Omental fat pad (tissue), 4 donors: ENCODE measurements around the gene UBE3B. TPM values are rescaled to one million over a fixed set of nuclear protein-coding genes. Genes with fewer than 3 reads are reported as not detected.

ENCODE experiments used
- ATAC-seq: fragments of 150-250 bp; one replicate; pipeline ENCODE4 v1.9.1; 2016; ENCODE audit warnings: mild to moderate bottlenecking, moderate library complexity; ENCODE audit not compliant: low FRiP score
- DNase-seq: peaks from one replicate; pipeline ENCODE4 v3.0.0-alpha.2; 2019; ENCODE audit warnings: low spot score
- total RNA-seq, 4 donors: library from RNA; depleted of rRNA; stranded (reverse); fragments of >200 nt; gene quantifications; one replicate each; pipeline ENCODE4 v1.1.0, GENCODE V29; 2016
- TF ChIP-seq, protein P1 (sequence below), 3 donors: fragments of 450-650 bp; IDR thresholded peaks; one replicate each; pipeline ENCODE4 v1.5.1; 2016 to 2017; ENCODE audit warnings: antibody characterized with exemption in 3 of 3, mild to moderate bottlenecking in 3 of 3, moderate library complexity in 2 of 3

The UBE3B gene
- total RNA-seq, 4 donors from 2014 or later, result 36.6 to 82.4 (median 40.1) TPM

DNA sequence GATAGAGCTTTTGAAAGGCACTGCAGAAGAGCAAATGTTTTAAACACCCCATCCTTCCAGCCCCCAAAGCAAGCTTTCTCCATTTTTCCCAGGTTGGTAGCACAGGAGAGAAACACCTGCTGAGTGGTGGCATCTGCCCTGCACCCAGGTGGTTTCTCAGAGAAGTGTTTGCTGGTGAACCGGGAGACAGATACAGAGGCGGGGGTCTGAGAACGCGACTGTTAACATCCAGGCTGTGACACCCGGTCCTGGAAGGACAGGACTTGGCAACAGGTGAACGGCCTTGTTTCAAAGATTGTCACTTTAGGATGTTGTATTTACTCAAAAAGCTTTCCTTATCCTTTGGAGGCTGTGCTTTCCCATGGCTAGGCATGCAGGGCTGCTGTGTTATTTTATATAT, 77.3 kb downstream of the UBE3B start:
- ATAC-seq, result no peak
- no peak for DNase-seq
- TF ChIP-seq, protein P1, sequence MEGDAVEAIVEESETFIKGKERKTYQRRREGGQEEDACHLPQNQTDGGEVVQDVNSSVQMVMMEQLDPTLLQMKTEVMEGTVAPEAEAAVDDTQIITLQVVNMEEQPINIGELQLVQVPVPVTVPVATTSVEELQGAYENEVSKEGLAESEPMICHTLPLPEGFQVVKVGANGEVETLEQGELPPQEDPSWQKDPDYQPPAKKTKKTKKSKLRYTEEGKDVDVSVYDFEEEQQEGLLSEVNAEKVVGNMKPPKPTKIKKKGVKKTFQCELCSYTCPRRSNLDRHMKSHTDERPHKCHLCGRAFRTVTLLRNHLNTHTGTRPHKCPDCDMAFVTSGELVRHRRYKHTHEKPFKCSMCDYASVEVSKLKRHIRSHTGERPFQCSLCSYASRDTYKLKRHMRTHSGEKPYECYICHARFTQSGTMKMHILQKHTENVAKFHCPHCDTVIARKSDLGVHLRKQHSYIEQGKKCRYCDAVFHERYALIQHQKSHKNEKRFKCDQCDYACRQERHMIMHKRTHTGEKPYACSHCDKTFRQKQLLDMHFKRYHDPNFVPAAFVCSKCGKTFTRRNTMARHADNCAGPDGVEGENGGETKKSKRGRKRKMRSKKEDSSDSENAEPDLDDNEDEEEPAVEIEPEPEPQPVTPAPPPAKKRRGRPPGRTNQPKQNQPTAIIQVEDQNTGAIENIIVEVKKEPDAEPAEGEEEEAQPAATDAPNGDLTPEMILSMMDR (IDR thresholded peaks at IDR 0.05), result no peak

DNA sequence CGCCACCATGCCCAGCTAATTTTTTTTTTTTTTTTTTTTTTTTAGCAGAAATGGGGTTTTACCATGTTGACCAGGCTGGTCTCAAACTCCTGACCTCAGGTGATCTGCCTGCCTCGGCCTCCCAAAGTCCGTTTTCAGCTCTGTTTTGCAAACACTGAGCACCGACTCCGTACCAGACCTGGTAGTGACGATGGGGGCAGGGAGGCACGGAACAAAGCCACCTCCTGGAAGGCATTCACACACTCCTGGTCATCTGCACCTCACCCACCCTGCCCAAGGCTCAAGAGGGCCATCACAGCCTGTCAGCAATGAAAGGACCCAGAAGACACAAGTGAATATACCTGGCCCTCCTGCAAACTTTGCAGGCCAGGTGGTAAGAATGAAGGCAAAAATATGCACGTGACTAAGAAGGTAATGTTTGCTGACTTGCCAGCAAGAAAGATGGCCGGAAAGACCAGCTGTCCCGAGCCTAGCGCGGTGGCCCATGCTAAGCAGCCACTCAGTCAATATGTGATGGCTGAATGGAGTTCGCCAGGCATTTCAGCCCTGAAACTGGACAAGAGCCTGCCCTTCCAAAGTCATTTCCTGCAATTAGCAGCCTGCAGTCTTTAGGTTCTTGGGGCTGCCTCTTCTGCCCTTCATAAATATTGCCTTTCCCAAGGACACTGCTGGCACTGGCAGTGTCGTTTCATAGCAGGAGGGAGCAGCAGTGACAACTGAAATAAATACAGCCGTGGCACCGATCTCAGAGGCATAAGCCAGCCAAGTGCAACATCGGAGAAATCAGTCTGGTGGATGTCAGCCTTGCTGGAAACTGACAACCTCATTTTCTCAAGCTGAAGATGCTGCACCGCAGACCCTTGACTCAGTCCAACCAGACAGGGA, 78.2 kb downstream of the UBE3B start:
- TF ChIP-seq, protein P1 (IDR thresholded peaks at IDR 0.05), result no peak
- DNase-seq (no peak), ATAC-seq (no peak)

DNA sequence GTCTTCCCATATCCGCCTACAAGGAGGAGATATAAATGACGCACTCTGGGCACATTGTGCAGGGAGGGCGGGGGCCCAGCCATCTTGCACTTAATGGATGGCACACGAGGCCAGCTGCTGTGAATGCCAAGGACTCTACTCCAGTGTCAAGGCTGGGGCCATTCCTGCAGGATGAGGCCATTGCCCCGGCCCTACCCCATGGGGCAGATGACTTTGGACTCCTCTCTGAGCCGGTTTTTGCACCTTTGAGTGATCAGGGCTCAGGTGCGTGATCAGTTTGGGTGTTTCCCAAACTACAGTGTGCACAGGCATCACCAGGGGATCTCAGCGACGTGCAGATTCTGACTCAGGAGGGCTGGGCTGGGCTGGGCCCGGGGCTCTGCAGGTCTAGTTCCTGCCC, 79.8 kb downstream of the UBE3B start:
- TF ChIP-seq, protein P1 (IDR thresholded peaks at IDR 0.05), result no peak
- DNase-seq (no peak), ATAC-seq (no peak)

DNA sequence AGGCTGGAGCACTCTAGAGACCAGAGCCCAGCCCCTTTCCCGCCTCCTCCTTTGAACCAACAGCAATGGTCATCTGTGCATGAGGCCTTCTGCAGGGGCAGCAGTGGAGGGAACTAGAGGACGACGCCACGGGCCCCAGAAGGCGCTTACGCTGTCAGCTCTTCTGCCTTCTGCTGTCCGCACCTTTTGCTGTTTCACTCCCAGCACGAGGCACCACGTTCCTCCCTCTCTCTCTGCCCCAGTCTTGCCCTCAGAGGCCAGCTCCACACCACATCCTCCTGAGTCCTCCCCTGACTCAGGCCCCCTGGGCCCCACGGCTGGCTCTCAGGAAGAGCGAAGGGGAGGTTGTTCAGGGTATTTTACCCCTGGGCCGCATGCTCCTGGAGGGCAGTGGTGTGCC, 80.4 kb downstream of the UBE3B start:
- no peak for ATAC-seq
- TF ChIP-seq, protein P1 (IDR thresholded peaks at IDR 0.05), result no peak

DNA sequence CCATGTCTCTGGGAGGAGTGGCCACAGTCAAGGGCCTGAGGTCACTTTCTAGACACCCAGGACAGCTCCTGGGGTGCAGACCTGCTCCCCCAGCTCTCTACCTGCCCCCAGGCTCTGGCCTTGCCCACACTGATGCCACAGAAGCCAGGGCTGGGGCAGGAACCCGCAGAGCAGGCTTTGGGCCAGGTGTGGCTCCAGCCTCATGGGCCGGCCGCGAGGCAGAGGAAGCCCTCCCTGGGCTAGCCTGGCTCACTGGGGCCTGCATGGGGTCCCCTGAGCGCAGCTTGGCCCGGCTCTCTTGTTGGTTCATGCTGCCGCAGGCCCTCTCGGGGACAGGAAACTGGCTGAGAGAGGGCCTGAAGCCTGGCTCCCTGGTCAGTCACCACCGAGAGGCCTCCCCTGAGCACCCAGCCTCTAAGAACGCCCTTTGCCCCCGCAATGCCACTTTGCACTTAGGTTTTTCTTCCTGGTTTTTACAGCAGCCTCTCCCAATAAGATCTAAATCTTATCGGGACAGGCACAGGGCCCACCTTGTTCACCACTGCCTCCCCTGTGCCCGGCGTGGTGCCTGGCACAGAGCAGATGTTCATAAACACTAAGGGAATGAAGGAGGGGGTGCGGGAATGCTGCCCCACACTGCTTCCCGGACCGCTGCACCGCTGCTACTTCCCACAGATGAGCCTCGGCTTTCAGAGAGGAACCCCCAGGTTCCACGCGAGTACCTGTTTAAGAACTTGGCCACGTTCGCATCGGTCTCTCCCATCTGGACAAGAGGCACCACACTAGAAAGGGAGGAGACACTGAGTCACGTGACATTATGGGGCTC, 81.2 kb downstream of the UBE3B start:
- no peak for ATAC-seq
- TF ChIP-seq, protein P1 (IDR thresholded peaks at IDR 0.05), result no peak
- DNase-seq, result no peak

More for the DNA sequence above, 80.4 kb downstream of the UBE3B start:
- no peak for DNase-seq

DNA sequence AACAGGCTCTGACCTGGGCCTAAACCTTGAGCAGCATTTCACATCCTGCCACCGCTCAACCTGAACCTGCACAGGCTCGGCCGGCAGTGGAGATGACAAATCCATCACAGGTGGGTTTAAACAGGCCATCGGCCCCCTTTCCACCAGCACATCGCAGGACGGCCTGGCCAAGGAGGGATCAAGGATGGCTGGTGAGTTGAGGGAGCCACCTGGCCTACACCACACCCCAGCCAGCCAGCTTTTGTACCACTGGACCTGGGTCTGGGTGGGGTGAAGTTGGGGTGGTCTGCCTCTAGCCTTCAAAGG, 81.7 kb downstream of the UBE3B start:
- TF ChIP-seq, protein P1 (IDR thresholded peaks at IDR 0.05), result no peak

More for the DNA sequence above, 81.7 kb downstream of the UBE3B start:
- DNase-seq, result no peak
- no peak for ATAC-seq
